Measurements from ENCODE around the gene CNTNAP2. TPM values are rescaled to one million over a fixed set of nuclear protein-coding genes. Genes with fewer than 3 reads are reported as not detected.

Gene CNTNAP2
- total RNA-seq, 1 experiment from 2014 or later: 64.5 TPM

GRCh38 chr7:147081117-147081516, 964.5 kb downstream of the CNTNAP2 start:
- H3K27ac Mint-ChIP-seq: no peak overlapping the region
- H3K36me3 Mint-ChIP-seq (ENCODE audit: insufficient read depth in 1 of 3, low read depth in 3 of 3): no peaks in the 10 kb centered on the region
- DNase-seq: no peak
- no peak overlapping the region for H2AFZ ChIP-seq (ENCODE audit: low read length)
- no peak overlapping the region for H4K8ac ChIP-seq (replicated peaks; ENCODE audit: insufficient read length, low read depth, low read length)
- H2BK12ac ChIP-seq (ENCODE audit: insufficient read length, low read depth, low read length): no peak overlapping the region
- WGBS (ENCODE audit: extremely low coverage, insufficient read length, low lambda C conversion rate): no CpG with 5 or more reads among the region's 7 CpGs
- H2BK120ac ChIP-seq (ENCODE audit: low read depth, low read length, poor library complexity, severe bottlenecking): no peak overlapping the region
- no peak for TF ChIP-seq CTCF (conservative IDR thresholded peaks at IDR 0.05)
- H3K9me3 Mint-ChIP-seq: no peaks in the 10 kb centered on the region
- H3K4me1 Mint-ChIP-seq: no peaks in the 10 kb centered on the region
- no peak overlapping the region for H2BK20ac ChIP-seq (ENCODE audit: low read depth, low read length, poor library complexity, severe bottlenecking)
- H3K4me2 ChIP-seq (ENCODE audit: insufficient read depth, insufficient read length, low read length): no peak overlapping the region
- no peaks in the 10 kb centered on the region for H3K27me3 ChIP-seq (ENCODE audit: insufficient read depth, low read length)
- H3K23me2 ChIP-seq (ENCODE audit: insufficient read length, low read depth, low read length, poor library complexity, severe bottlenecking): no peaks in the 10 kb centered on the region
- H4K91ac ChIP-seq (ENCODE audit: insufficient read length, low read depth, low read length): no peak overlapping the region
- H3K14ac ChIP-seq (ENCODE audit: insufficient read depth, low read length): no peak overlapping the region
- no peaks in the 10 kb centered on the region for H3K79me1 ChIP-seq (ENCODE audit: insufficient read depth, low read depth, low read length, poor library complexity, severe bottlenecking)
- H3K4ac ChIP-seq (ENCODE audit: low read depth, low read length): no peak overlapping the region
- no peak overlapping the region for H3K23ac ChIP-seq (ENCODE audit: insufficient read length, low read depth, low read length)
- no peak overlapping the region for H3K27ac ChIP-seq (ENCODE audit: insufficient read length, low read depth, low read length)
- no peaks in the 10 kb centered on the region for H3K9me3 ChIP-seq (ENCODE audit: control insufficient read depth, low read depth, low read length)
- H4K5ac ChIP-seq (ENCODE audit: insufficient read length, low read depth, low read length): no peak overlapping the region
- H3K18ac ChIP-seq (ENCODE audit: insufficient read length, low read depth, low read length): no peak overlapping the region
- H3K4me3 Mint-ChIP-seq: no peak overlapping the region
- H3K79me2 ChIP-seq (ENCODE audit: insufficient read depth, low read length): no peaks in the 10 kb centered on the region
- H3T11ph ChIP-seq (ENCODE audit: low read length): no peak overlapping the region
- H2BK15ac ChIP-seq (ENCODE audit: low read depth, low read length): no peak overlapping the region
- no peaks in the 10 kb centered on the region for H3K27me3 Mint-ChIP-seq (ENCODE audit: low read depth)
- H3K9ac ChIP-seq (ENCODE audit: extremely low read depth, insufficient read length, low read length): no peak overlapping the region
- H2AK5ac ChIP-seq (ENCODE audit: insufficient read length, low read length): no peak overlapping the region
- no peak overlapping the region for H3K56ac ChIP-seq (ENCODE audit: insufficient read length, low read depth, low read length)
- no peaks in the 10 kb centered on the region for H4K20me1 ChIP-seq (ENCODE audit: control insufficient read depth, insufficient read depth, insufficient read length)
- H3K4me1 ChIP-seq (ENCODE audit: insufficient read depth, low read length): no peaks in the 10 kb centered on the region
- no peak overlapping the region for H2BK5ac ChIP-seq (ENCODE audit: insufficient read length, low read length)
